Mammary epithelial cell (primary cell): ENCODE measurements around the gene COPG1.

Experiments
- CTCF ChIP-seq, 2 donors: IDR thresholded peaks in 1 of 2; conservative IDR thresholded peaks in 1 of 2; 2 replicates each; pipeline ENCODE4 v1.5.1; 2011 to 2012; ENCODE audit warnings: inconsistent platforms in 2 of 2, low read length in 2 of 2, mild to moderate bottlenecking in 2 of 2, control low read depth in 1 of 2, low read depth in 1 of 2; ENCODE audit not compliant: insufficient read depth in 1 of 2; ENCODE audit errors: extremely low read depth in 1 of 2
- EZH2 ChIP-seq: IDR thresholded peaks from 2 replicates; pipeline ENCODE4 v1.6.1; 2012; ENCODE audit warnings: low read length, inconsistent platforms, borderline replicate concordance

GRCh38 chr3:129315223-129315997 lies 66.0 kb downstream of the COPG1 start:
- TF ChIP-seq CTCF (conservative IDR thresholded peaks at IDR 0.05 in 1 of 2, IDR thresholded peaks at IDR 0.05 in 1 of 2; ENCODE audit: extremely low read depth in 1 of 2, insufficient read depth in 1 of 2, low read depth in 1 of 2, low read length in 2 of 2) (no peak), EZH2 (no peak)
